Panc1 (cell line): Measurements from ENCODE around the gene ILDR1. TPM values are rescaled to one million over a fixed set of nuclear protein-coding genes. Genes with fewer than 3 reads are reported as not detected.

ENCODE experiments used
- ATAC-seq: fragments of 200-7000 bp; cut with Tn5 transposase; 2 replicates; pipeline ENCODE4 v1.9.1; 2020; ENCODE audit warnings: mild to moderate bottlenecking, moderate library complexity
- BruUV-seq: library from RNA; stranded (reverse); fragments of 400-500 nt; replicated peaks from 2 replicates; lab custom pipeline; 2021; lab: Mats Ljungman, UMichigan
- CTCF ChIA-PET: fragments of 300-600 bp; sonication (Branson Sonifier 250); formaldehyde crosslinking; loops from one replicate; lab custom pipeline; 2022; ENCODE audit warnings: antibody characterized with exemption; lab: Charles Lee
- POLR2A ChIA-PET: fragments of 300-600 bp; sonication (Branson Sonifier 250); formaldehyde crosslinking; loops from one replicate; lab custom pipeline; 2022; ENCODE audit warnings: antibody characterized with exemption; lab: Charles Lee
- DNase-seq: peaks from one replicate; pipeline ENCODE4 v3.0.0-alpha.2; 2010; ENCODE audit warnings: low read depth, low spot score
- H3K27ac ChIP-seq: 2 replicates; pipeline ENCODE4 v1.5.1; 2011; ENCODE audit warnings: mild to moderate bottlenecking, low read length, inconsistent platforms
- H3K27me3 ChIP-seq: fragments of 200-500 bp; sonication (Bioruptor generic); 2 replicates; pipeline ENCODE4 v1.6.0; 2014; ENCODE audit warnings: low read length, inconsistent platforms; ENCODE audit not compliant: control insufficient read depth, insufficient read depth
- H3K36me3 ChIP-seq: fragments of 200-500 bp; sonication (Bioruptor generic); 2 replicates; pipeline ENCODE4 v1.5.1; 2014; ENCODE audit warnings: inconsistent platforms, mild to moderate bottlenecking, low read length, moderate library complexity; ENCODE audit not compliant: control insufficient read depth, insufficient read depth
- H3K4me1 ChIP-seq: 2 replicates; pipeline ENCODE4 v1.5.1; 2011; ENCODE audit warnings: inconsistent platforms, mild to moderate bottlenecking, low read length, moderate library complexity; ENCODE audit not compliant: control insufficient read depth, insufficient read depth
- H3K4me3 ChIP-seq, 2 experiments: 2 replicates each; pipeline ENCODE4 v1.5.1; 2011 to 2012; ENCODE audit warnings: low read depth in 2 of 2, low read length in 2 of 2, mild to moderate bottlenecking in 2 of 2, inconsistent platforms in 1 of 2, moderate library complexity in 1 of 2
- H3K9me3 ChIP-seq: fragments of 200-500 bp; sonication (Bioruptor generic); 2 replicates; pipeline ENCODE4 v1.5.1; 2014; ENCODE audit warnings: low read depth, mild to moderate bottlenecking, inconsistent platforms, low read length, moderate library complexity; ENCODE audit not compliant: control insufficient read depth, insufficient read depth
- CTCF ChIP-seq: fragments of 450-650 bp; IDR thresholded peaks from 2 replicates; pipeline ENCODE4 v1.5.1; 2017; ENCODE audit warnings: mild to moderate bottlenecking
- POLR2AphosphoS5 ChIP-seq: IDR thresholded peaks from 2 replicates; pipeline ENCODE4 v1.6.1; 2012; ENCODE audit warnings: mild to moderate bottlenecking, low read depth, low read length, moderate library complexity
- REST ChIP-seq, 2 experiments: IDR thresholded peaks; 2 replicates each; pipeline ENCODE4 v1.6.1; 2011 to 2012; ENCODE audit warnings: low read depth in 2 of 2, control low read depth in 1 of 2, low read length in 1 of 2, mild to moderate bottlenecking in 1 of 2, moderate library complexity in 1 of 2; ENCODE audit not compliant: insufficient read depth in 1 of 2
- SIN3A ChIP-seq: IDR thresholded peaks from 2 replicates; pipeline ENCODE4 v1.6.1; 2012; ENCODE audit warnings: low read depth, mild to moderate bottlenecking, low read length, moderate library complexity, borderline replicate concordance; ENCODE audit not compliant: insufficient read depth
- TCF7L2 ChIP-seq: IDR thresholded peaks from 2 replicates; pipeline ENCODE4 v1.6.1; 2011; ENCODE audit warnings: mild to moderate bottlenecking, low read depth, low read length, inconsistent platforms
- in situ Hi-C: cut with HindIII; loops from 2 replicates; pipeline ENCODE4 v1.10.0; 2016; ENCODE audit warnings: low sequenced_read_pairs, low pct_unique_long_range_greater_than_20kb
- intact Hi-C: fragments of 100-400 bp; cut with micrococcal nuclease; formaldehyde crosslinking; loops from one replicate; pipeline ENCODE4 v1.10.0; 2022; ENCODE audit not compliant: unreplicated experiment
- total RNA-seq: library from RNA; stranded (reverse); gene quantifications from one replicate; pipeline ENCODE4 v1.2.1, GENCODE V29; 2021; ENCODE audit not compliant: unreplicated experiment

Gene ILDR1
- total RNA-seq, 1 experiment from 2014 or later: not detected

- Histone ChIP-seq H3K36me3 (no peaks in the 10 kb centered on the region), H3K9me3 (no peaks in the 10 kb centered on the region), H3K4me3 (no peak overlapping the region), H3K27ac (no peak overlapping the region), H3K4me1 (no peaks in the 10 kb centered on the region), H3K27me3 (peaks cover 3% of the 10 kb centered on the region)
- ATAC-seq: no peak
- ChIA-PET CTCF (no interaction called here), POLR2A (no interaction called here)
- no TSS peak for BruUV-seq
- intact Hi-C loops (no loop called here), in situ Hi-C loops (no loop called here)
- DNase-seq: no peak
- TF ChIP-seq POLR2AphosphoS5: no peak
Observed at GRCh38 chr3:122033023-122033422, 11.0 kb upstream of the ILDR1 start.

- Histone ChIP-seq H3K4me1 (no peaks in the 10 kb centered on the region), H3K4me3 (no peak overlapping the region), H3K36me3 (no peaks in the 10 kb centered on the region), H3K27ac (no peak overlapping the region), H3K9me3 (no peaks in the 10 kb centered on the region), H3K27me3 (peaks cover 3% of the 10 kb centered on the region)
- TF ChIP-seq POLR2AphosphoS5 (no peak), CTCF (no peak), TCF7L2 (no peak), REST (IDR thresholded peaks at IDR 0.05; ENCODE audit: insufficient read depth in 1 of 2, low read depth in 2 of 2, low read length in 1 of 2) (no peak), SIN3A (no peak)
- no TSS peak for BruUV-seq
- in situ Hi-C loops (no loop called here), intact Hi-C loops (no loop called here)
- POLR2A ChIA-PET: no interaction called here
- DNase-seq: no peak
- CTCF ChIA-PET: no interaction called here
- no peak for ATAC-seq
Observed at GRCh38 chr3:122032531-122032930, 10.5 kb upstream of the ILDR1 start.

GRCh38 chr3:122031123-122031468 is 9.0 kb upstream of the ILDR1 start:
- Histone ChIP-seq H3K4me1 (no peaks in the 10 kb centered on the region), H3K4me3 (no peak overlapping the region), H3K9me3 (no peaks in the 10 kb centered on the region), H3K27ac (no peak overlapping the region), H3K36me3 (no peaks in the 10 kb centered on the region), H3K27me3 (peaks cover 3% of the 10 kb centered on the region)
- ATAC-seq (no peak), DNase-seq (no peak)
- BruUV-seq: no TSS peak
- ChIA-PET CTCF (interaction anchor here (0.5 kb wide), 1 partner anchor 413 kb away, joined by 4 read pairs; no protein-coding TSS in a partner anchor), POLR2A (no interaction called here)
- in situ Hi-C loops (no loop called here), intact Hi-C loops (no loop called here)
- no peak for TF ChIP-seq REST (IDR thresholded peaks at IDR 0.05; ENCODE audit: insufficient read depth in 1 of 2, low read depth in 2 of 2, low read length in 1 of 2)
- no peak for TF ChIP-seq SIN3A
- TF ChIP-seq CTCF: no peak
- no peak for TF ChIP-seq POLR2AphosphoS5
- no peak for TF ChIP-seq TCF7L2
